MM.1S (cell line): ENCODE measurements around the gene C3orf70.

ENCODE experiments used
- DNase-seq: peaks from one replicate; pipeline ENCODE4 v3.0.0-alpha.2; 2015
- H2AFZ ChIP-seq: fragments of 300-600 bp; sonication (generic); 2 replicates; pipeline ENCODE4 v1.6.0; 2016; ENCODE audit warnings: antibody characterized with exemption, low read length
- H3F3A ChIP-seq: fragments of 300-600 bp; sonication (generic); 2 replicates; pipeline ENCODE4 v1.6.1; 2016; ENCODE audit warnings: mild to moderate bottlenecking, antibody characterized with exemption, low read length, moderate library complexity, mixed read lengths; ENCODE audit not compliant: insufficient read depth
- H3K27ac ChIP-seq: fragments of 300-600 bp; sonication (generic); 2 replicates; pipeline ENCODE4 v1.5.1; 2016; ENCODE audit warnings: mild to moderate bottlenecking, low read length
- H3K27me3 ChIP-seq: fragments of 300-600 bp; sonication (generic); replicated peaks from 2 replicates; pipeline ENCODE4 v1.6.0; 2016; ENCODE audit warnings: low read length; ENCODE audit not compliant: insufficient read depth
- H3K36me3 ChIP-seq: fragments of 300-600 bp; sonication (generic); replicated peaks from 2 replicates; pipeline ENCODE4 v1.6.1; 2016; ENCODE audit warnings: mild to moderate bottlenecking, low read length, mixed read lengths; ENCODE audit not compliant: insufficient read depth
- H3K4me1 ChIP-seq: fragments of 300-600 bp; sonication (generic); 2 replicates; pipeline ENCODE4 v1.6.1; 2016; ENCODE audit warnings: low read length, mixed read lengths
- H3K4me2 ChIP-seq: fragments of 300-600 bp; sonication (generic); 2 replicates; pipeline ENCODE4 v1.6.0; 2016; ENCODE audit warnings: low read depth, low read length
- H3K4me3 ChIP-seq: fragments of 300-600 bp; sonication (generic); 2 replicates; pipeline ENCODE4 v1.5.1; 2016; ENCODE audit warnings: low read length, mixed read lengths
- H3K79me2 ChIP-seq: fragments of 300-600 bp; sonication (generic); 2 replicates; pipeline ENCODE4 v1.6.1; 2016; ENCODE audit warnings: mixed run types, low read length, mixed read lengths
- H3K9ac ChIP-seq: fragments of 300-600 bp; sonication (generic); 2 replicates; pipeline ENCODE4 v1.6.1; 2016; ENCODE audit warnings: low read length, mixed read lengths
- H3K9me2 ChIP-seq: fragments of 300-600 bp; sonication (generic); replicated peaks from 2 replicates; pipeline ENCODE4 v1.6.1; 2016; ENCODE audit warnings: mild to moderate bottlenecking, low read length, mixed read lengths; ENCODE audit not compliant: insufficient read depth
- H3K9me3 ChIP-seq: fragments of 300-600 bp; sonication (generic); replicated peaks from 2 replicates; pipeline ENCODE4 v1.6.1; 2016; ENCODE audit warnings: mild to moderate bottlenecking, low read length, mixed read lengths; ENCODE audit not compliant: insufficient read depth
- H4K20me1 ChIP-seq: fragments of 300-600 bp; sonication (generic); 2 replicates; pipeline ENCODE4 v1.6.1; 2016; ENCODE audit warnings: mild to moderate bottlenecking, low read length, moderate library complexity, mixed read lengths; ENCODE audit not compliant: insufficient read depth
- EZH2 ChIP-seq: fragments of 300-600 bp; sonication (generic); optimal IDR thresholded peaks from 2 replicates; pipeline ENCODE3; 2017; ENCODE audit warnings: low read depth, mild to moderate bottlenecking, antibody characterized with exemption, low read length, mixed read lengths
- EZH2phosphoT487 ChIP-seq: fragments of 300-600 bp; sonication (generic); IDR thresholded peaks from 2 replicates; pipeline ENCODE4 v1.6.1; 2018; ENCODE audit warnings: antibody characterized with exemption, low read length
- TF ChIP-seq, protein P1 (sequence below): fragments of 300-600 bp; sonication (generic); IDR thresholded peaks from 2 replicates; pipeline ENCODE4 v1.5.1; 2016; ENCODE audit warnings: antibody characterized with exemption, low read length, mixed read lengths

The C3orf70 gene

DNA sequence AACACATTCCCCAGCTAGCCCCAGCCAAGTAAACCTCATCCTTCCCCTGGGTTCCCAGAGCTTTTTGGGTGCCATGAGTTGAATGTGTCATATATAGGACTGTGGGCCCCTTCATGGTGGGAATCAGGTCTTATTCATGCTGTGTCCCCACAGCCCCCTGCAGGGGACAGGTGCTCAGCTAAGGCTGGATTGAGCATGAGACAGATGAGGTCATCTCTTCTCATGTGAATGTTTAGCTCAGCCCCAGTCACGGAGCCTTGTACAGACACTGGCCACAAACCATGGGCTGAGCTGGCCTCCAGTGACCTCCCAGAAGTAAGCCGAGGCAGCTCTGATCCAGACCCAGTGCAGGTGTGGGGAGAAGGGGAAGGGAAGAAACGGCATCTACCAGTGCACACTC lies 70.7 kb downstream of the C3orf70 start:
- H3K27ac ChIP-seq, result no peak overlapping the region
- no peak overlapping the region for H3K4me2 ChIP-seq
- H3K9ac ChIP-seq, result no peak overlapping the region
- H2AFZ ChIP-seq, result no peak overlapping the region
- H3K9me3 ChIP-seq, result no peaks in the 10 kb centered on the region
- no peaks in the 10 kb centered on the region for H4K20me1 ChIP-seq
- no peaks in the 10 kb centered on the region for H3K36me3 ChIP-seq
- no peak for DNase-seq
- no peaks in the 10 kb centered on the region for H3K27me3 ChIP-seq
- H3K4me3 ChIP-seq, result no peak overlapping the region
- no peaks in the 10 kb centered on the region for H3K79me2 ChIP-seq
- TF ChIP-seq EZH2phosphoT487 (no peak), EZH2 (no peak)
- TF ChIP-seq, protein P1, sequence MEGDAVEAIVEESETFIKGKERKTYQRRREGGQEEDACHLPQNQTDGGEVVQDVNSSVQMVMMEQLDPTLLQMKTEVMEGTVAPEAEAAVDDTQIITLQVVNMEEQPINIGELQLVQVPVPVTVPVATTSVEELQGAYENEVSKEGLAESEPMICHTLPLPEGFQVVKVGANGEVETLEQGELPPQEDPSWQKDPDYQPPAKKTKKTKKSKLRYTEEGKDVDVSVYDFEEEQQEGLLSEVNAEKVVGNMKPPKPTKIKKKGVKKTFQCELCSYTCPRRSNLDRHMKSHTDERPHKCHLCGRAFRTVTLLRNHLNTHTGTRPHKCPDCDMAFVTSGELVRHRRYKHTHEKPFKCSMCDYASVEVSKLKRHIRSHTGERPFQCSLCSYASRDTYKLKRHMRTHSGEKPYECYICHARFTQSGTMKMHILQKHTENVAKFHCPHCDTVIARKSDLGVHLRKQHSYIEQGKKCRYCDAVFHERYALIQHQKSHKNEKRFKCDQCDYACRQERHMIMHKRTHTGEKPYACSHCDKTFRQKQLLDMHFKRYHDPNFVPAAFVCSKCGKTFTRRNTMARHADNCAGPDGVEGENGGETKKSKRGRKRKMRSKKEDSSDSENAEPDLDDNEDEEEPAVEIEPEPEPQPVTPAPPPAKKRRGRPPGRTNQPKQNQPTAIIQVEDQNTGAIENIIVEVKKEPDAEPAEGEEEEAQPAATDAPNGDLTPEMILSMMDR, result no peak
- H3F3A ChIP-seq, result 0 out of 2 replicates have a peak, but pooled peaks cover 2% of the 10 kb centered on the region
- H3K4me1 ChIP-seq, result peaks cover 11% of the 10 kb centered on the region
- no peaks in the 10 kb centered on the region for H3K9me2 ChIP-seq

DNA sequence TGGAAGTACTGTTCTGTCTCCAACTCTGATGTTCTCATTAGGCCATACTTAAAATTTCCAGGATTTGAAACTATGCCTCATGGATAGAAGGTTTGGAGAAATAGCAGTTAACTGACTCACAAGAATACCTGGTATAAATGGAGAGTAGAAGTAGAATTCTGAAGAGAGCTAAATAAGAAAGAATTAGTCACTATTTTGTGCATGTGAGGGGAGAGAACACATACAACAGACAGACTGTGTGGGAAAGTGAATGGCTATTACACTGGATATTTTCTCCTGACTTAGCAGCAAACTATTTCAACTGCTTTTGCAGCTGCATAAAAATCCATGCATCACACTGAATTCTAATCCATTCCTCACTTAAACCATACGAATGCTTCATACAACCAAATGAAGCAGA lies 71.3 kb downstream of the C3orf70 start:
- H3K9me2 ChIP-seq, result no peaks in the 10 kb centered on the region
- H3K9me3 ChIP-seq, result no peaks in the 10 kb centered on the region
- H3F3A ChIP-seq, result no peaks in the 10 kb centered on the region
- H3K79me2 ChIP-seq, result no peaks in the 10 kb centered on the region
- H3K27me3 ChIP-seq, result no peaks in the 10 kb centered on the region
- no peak overlapping the region for H2AFZ ChIP-seq
- no peak overlapping the region for H3K9ac ChIP-seq
- H4K20me1 ChIP-seq, result no peaks in the 10 kb centered on the region
- peaks cover 7% of the 10 kb centered on the region for H3K4me1 ChIP-seq
- H3K4me3 ChIP-seq, result no peak overlapping the region
- no peak overlapping the region for H3K4me2 ChIP-seq
- no peak overlapping the region for H3K27ac ChIP-seq
- TF ChIP-seq EZH2 (no peak), EZH2phosphoT487 (no peak)
- TF ChIP-seq, protein P1, result no peak
- H3K36me3 ChIP-seq, result no peaks in the 10 kb centered on the region
- no peak for DNase-seq

- TF ChIP-seq EZH2 (no peak), EZH2phosphoT487 (no peak)
- TF ChIP-seq, protein P1, result no peak
- no peaks in the 10 kb centered on the region for H3K9me2 ChIP-seq
- no peak overlapping the region for H3K9ac ChIP-seq
- H3K4me2 ChIP-seq, result no peak overlapping the region
- H3K79me2 ChIP-seq, result no peaks in the 10 kb centered on the region
- no peak for DNase-seq
- no peaks in the 10 kb centered on the region for H4K20me1 ChIP-seq
- no peak overlapping the region for H2AFZ ChIP-seq
- H3K9me3 ChIP-seq, result no peaks in the 10 kb centered on the region
- no peak overlapping the region for H3K4me3 ChIP-seq
- H3K27me3 ChIP-seq, result no peaks in the 10 kb centered on the region
- no peaks in the 10 kb centered on the region for H3K36me3 ChIP-seq
- peaks cover 7% of the 10 kb centered on the region for H3K4me1 ChIP-seq
- H3K27ac ChIP-seq, result no peak overlapping the region
- H3F3A ChIP-seq, result no peaks in the 10 kb centered on the region
Measured at GRCh38 chr3:185079625-185080024, 73.2 kb downstream of the C3orf70 start.
